Measurements from ENCODE around the gene MSMO1.
"Not testable (repeated sequence)": the region's sequence is repeated elsewhere in the genome, so short reads cannot be mapped to it uniquely, and the experiment has no call there.

Gene MSMO1

GRCh38 chr4:165325732-165326512 lies 1.5 kb upstream of the MSMO1 start:
- peak; percentile 4 to 43 for DNase-seq

GRCh38 chr4:165326831-165327210 lies 648 bp upstream of the MSMO1 start:
- DNase-seq, result peak in 1 of 2 experiments; percentile 32

- DNase-seq, result no peak
These were observed 594 bp downstream of the MSMO1 start for GRCh38 chr4:165328101-165328425.

- DNase-seq, result no peak
These were observed 1.2 kb downstream of the MSMO1 start for GRCh38 chr4:165328708-165329107.

DNA sequence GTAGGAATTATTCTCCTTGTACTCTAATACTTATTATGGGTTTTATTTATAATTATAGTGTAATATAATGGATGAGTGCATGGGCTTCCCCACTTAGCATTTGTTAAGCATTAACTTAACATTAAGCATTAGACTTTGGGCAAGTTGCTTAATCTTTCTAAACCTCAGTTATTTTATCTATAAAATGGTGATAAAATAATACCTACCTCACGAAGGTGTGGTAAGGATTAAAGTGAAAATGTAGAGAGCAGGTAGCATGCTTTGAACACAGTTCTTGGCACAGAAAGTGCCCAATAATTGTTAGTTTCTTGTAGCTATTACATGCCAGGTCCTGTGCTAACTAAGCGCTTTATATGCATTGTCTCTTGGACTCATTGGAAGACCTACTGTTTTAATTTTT lies 2.6 kb downstream of the MSMO1 start:
- no peak for DNase-seq

- DNase-seq, result no peak
These were observed 3.2 kb downstream of the MSMO1 start for GRCh38 chr4:165330666-165331065.

GRCh38 chr4:165331359-165331758 lies 3.9 kb downstream of the MSMO1 start:
- DNase-seq, result no peak

- no peak for DNase-seq
These were observed 4.4 kb downstream of the MSMO1 start for GRCh38 chr4:165331823-165332222.

DNA sequence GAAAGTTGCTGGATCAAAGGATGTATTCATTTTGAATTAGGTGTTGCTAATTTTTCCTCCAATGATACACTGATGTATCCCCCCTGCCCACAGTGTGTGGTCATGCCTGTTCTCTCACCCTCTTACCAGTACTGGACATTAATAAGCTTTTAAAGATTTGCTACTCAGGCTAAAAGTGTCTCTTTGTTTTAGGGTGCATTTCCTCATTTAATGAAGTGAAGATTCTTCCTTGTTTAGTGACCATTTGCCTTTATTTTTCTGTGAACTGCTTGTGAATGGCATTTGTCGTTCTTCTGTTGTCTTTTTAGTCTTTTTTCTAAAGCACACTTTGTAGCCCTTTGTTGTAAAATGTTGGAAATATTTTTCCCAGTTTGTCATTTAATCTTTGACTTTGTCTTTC lies 5.0 kb downstream of the MSMO1 start:
- DNase-seq, result no peak

DNA sequence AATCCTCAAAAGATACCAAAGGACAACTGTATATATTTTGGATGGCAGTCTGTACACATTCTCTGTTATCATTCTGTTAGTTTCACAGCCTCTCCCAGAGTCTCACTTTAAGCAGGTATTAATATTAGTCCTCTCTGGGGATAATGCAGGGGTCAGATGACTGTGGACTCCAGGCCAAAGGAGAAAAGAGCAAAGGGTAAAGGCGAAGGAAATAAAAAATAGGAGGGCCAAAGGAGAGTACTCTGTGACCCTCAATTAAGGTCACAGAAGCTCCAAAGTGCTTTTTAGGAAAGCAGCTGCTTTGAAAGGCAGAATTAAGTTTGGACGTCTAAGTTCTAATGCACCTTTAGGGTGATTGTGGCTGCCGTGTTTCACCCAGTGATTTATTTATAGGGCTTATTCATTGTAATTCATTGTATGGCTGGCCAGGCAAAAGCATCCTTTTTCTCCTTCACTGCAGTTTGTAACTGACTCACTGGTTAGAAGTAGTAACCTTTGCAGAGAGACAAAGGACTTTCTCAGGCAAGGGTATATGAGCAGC lies 7.8 kb downstream of the MSMO1 start:
- DNase-seq, result no peak

- DNase-seq, result no peak
These were observed 9.3 kb downstream of the MSMO1 start for GRCh38 chr4:165336743-165337142.

- not testable (repeated sequence) for DNase-seq
These were observed 14.9 kb downstream of the MSMO1 start for GRCh38 chr4:165342340-165342739.

DNA sequence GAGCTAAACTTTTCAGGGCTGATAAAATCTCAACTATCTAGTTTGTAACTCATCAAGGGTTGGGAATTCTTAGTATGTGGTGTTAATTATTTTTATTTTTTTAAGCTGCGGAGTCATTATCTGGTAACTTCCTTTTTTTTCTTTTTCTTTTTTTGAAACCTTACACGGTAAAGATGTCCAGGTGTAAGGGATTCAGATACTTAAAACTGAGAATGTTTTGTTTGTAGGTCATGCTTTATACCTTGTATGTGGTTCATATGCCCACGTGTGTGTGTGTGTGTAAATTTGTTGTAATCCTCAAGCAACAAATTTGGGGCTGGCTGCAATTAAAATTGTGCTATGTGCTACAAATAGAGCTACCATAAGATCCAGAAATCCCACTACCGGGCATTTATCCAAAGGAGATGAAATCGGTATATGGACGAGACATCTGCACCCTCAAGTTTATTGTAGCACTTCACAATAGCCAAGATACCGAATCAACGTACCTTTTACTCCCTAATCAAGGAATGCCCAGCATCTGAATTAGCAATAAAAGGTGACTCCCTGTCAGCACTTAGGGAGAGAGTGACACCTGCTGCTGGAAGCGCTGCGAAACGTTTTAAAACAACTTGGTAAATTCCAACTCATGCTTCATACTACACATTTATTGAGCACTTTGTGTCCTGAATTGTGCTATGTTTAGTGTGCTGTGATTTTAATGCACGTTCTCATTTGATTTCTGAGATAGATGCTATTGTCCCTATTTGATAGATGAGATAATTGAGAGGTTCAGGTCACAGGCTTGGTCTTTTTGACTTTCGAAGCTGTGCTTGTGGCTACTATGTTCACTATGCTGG lies 16.1 kb downstream of the MSMO1 start:
- no peak for DNase-seq

- DNase-seq, result no peak
These were observed 18.4 kb downstream of the MSMO1 start for GRCh38 chr4:165345666-165346417.

DNA sequence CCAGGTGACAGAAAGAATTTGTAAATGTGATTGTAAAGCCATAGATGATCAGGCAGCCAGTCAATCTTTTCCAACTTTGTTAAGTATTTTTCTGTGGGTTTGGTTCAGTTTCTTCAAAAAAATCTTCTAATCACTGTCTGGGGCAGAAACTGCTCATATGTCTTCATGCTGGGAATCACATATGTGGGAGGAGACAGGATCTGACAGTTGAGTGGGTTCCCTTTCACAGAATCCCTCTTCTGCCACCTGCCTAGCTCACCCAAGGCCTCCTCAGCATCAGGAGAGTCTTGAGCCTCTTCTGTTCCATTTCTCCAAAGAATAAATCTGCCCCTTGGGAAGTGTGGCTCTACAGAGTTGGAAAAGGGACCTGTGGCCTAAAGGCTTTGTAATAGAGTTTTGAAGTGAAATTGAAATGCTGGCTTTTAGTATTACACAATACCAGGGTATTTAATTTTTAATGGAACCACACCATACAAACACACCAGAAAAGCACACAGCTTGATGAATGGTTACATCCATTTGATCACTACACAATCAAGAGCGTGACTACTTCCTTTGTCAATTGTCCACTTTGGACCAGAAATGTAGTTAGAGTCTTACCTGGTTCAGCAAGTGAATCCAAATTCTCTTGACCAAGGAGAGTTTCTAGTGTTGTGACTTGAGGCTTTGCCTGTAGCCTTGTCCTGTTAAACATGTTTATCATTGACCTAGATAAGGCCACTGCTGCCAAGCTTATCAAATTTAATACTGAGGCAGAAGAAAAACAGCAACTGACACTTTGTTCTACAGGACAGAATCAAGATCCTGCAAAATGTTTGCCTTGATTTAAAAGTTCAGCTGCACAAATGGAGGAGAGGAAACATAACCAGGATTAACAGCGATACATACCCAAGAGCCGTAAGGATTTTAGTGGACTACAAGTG lies 20.4 kb downstream of the MSMO1 start:
- DNase-seq, result no peak

- DNase-seq, result no peak
These were observed 24.1 kb downstream of the MSMO1 start for GRCh38 chr4:165351359-165352130.

GRCh38 chr4:165355900-165356300 lies 28.4 kb downstream of the MSMO1 start:
- peak in 1 of 2 experiments; percentile 24 for DNase-seq

DNA sequence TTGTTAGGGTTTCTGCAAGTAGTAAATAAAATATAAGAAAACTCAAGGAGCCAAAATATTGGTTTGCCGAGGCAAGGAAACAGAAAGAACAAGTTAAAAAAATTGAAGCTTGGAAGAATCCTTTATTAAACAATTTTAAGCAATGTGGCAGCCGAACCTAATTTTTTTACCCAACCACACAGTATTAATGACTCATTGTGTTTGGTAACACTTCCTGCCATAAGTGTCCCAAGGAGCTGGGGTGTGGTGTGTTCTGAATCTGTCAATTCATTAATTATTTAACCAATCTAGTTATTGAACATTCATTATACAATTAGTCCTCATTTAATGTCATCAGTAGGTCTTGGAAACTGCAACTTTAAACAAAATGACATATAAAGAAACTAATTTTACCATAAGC lies 32.0 kb downstream of the MSMO1 start:
- DNase-seq, result no peak

GRCh38 chr4:165360041-165360695 lies 32.7 kb downstream of the MSMO1 start:
- DNase-seq, result no peak

DNA sequence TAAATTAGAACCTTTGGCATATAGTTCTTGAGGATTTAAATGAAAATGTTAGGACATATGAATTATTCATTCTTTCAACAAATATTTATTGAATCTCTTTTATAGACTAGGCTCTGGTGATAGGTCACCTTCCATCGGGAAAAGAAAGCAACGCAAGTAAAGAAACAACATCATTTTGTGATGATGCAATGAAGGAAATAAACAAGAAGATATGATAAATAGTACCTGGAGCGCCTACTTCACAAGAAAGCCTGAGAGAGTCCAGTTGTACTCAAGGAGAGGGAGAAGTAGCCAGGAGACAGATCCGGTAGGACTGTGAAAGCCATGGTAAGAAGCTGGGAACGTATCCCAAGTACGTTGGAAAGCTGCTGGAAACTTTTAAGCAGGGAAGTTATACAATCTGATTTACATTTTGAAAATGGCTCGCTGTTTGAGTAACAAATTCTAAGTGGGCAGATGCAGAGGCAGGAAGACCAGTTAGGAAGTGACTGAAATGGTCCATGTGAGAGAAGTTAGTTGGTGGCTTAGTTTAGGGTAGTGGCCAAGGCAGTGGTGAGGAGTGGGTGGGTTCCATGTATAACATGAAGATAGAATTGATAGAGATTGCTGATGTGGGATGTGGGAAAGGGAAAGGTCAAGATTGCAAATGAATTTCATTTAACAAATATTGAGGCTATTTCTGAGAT lies 33.7 kb downstream of the MSMO1 start:
- DNase-seq, result no peak
